Muscle of arm (tissue), 12 donors: ENCODE data around the gene DOP1A. TPM values are rescaled to one million over a fixed set of nuclear protein-coding genes. Genes with fewer than 3 reads are reported as not detected.

ENCODE experiments used
- DNase-seq: peaks from one replicate; pipeline ENCODE4 v3.0.0-alpha.2; 2013
- polyA plus RNA-seq, 12 donors: library from polyadenylated mRNA; unstranded; fragments of 120-200 nt; gene quantifications; one replicate each; pipeline ENCODE4 v1.2.1, GENCODE V29; 2013; ENCODE audit not compliant: insufficient read length in 12 of 12

DOP1A gene
- polyA plus RNA-seq, 12 donors: 11.8 to 19.4 (median 15.0) TPM; not detected in 1

- no peak for DNase-seq
These were observed 131.8 kb downstream of the DOP1A start for GRCh38 chr6:83199173-83199862.

DNA sequence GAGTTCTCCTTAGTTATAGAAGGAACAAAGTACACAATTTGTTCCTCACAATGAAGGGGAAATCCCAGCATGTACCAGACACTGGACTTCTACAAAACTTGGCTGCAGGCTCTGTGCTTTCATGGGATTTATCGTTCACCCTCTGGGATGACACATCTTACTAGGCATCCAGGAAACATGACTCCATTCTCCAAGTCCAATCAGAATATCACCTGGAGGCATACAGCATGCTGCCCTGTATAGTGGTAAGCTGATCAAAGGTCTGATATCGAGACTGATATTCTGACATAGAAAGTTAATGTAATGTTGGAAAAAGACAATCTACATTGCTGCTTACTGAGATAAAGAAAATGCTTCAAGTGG is 132.4 kb downstream of the DOP1A start:
- DNase-seq: no peak

DNA sequence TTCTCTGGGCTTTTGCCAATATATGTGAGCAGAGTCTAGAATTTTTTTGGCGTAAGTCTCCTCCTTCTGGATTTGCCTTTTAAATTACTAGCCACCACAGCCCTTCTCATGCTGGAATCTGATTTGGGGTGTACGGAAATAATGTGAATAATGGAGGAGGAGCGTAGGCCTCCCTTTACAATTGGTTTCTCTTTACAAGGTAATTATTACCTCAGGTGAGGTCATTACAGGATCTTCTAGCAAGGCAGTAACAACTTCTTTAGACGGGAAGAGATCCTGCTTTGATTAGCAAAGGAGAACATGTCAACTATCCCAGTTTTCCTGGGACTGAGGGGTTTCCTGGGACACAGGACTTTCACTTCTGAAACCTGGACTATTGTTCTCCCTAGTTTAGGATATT is 134.6 kb downstream of the DOP1A start:
- no peak for DNase-seq

DNA sequence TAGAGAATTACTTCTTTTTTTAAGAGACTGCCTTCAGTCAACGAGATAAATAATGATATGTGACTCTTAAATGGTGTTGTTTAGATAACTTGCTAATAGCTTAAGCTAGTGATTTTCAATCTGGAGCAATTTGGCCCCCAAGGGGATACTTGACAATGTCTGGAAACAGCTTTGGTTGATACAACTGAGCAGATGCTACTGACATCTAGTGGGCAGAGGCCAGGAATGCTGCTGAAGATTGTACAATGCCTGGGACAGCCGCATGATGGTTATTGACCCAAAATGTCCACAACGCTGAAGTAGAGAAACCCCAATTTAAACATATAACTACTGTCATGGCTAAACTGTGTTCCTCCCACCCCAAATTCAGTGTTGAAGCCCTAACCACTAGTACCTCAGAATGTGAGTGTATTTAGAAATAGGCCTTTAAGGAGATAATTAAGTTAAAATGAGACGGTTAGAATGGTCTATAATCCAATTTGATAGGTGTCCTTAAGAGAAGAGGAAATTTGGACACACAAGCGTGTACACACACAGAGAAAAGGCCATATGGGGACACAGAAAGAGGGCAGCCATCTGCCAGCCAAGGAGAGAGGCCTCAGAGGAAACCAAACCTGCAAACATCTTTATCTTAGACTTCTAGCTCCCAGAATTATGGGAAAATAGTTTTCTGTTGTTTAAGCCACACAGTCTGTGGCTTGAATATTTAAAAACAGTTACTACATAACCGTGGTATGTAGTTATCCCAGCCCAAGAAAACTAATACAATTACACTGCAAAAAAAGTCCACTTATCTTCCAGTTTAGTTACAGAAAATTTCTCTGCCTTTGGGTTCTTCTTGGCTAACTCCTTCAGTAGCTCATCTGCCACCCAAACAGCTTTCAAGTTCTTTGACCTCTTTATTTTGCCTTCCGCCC is 147.9 kb downstream of the DOP1A start:
- DNase-seq: peak; percentile 74

DNA sequence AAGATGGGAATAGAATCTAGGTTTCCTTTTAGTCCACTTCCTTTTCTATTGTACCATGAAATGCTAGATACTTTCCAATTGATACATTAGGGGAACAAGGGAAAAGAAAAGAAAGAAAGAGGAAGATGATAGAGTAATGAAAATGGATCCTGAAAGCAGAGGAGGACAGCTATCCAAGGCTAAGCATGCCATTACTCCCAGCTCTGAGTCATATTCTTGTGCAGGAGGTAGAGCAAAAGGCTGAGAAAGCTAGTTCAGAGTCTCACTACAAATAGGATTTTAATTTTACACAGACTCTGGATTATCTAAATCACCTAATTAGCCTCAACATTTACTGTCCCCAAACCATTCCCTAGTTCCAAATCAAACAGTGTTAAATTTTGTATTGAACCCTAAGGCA is 149.3 kb downstream of the DOP1A start:
- no peak for DNase-seq

Other genes starting within 250 kb of the DOP1A start
- gene UBE3D, start 1.8 kb upstream of the DOP1A start, polyA plus RNA-seq: 10 to 100 TPM in 4 of 12 donors, 1 to 10 TPM in 7, not detected in 1; 5.7 to 25.3 (median 9.2) TPM
- 10 to 100 TPM in 11 of 12 donors, not detected in 1; 24.1 to 77.4 (median 42.2) TPM for gene PGM3, start 125.6 kb downstream of the DOP1A start, polyA plus RNA-seq
- 1 to 10 TPM in 10 of 12 donors, not detected in 2; 3.0 to 5.3 (median 4.2) TPM for gene RWDD2A, start 125.7 kb downstream of the DOP1A start, polyA plus RNA-seq